Lower lobe of right lung (tissue), 2 donors: ENCODE data around the gene AGPAT3. TPM values are rescaled to one million over a fixed set of nuclear protein-coding genes. Genes with fewer than 3 reads are reported as not detected.
A peak's percentile ranks its signal among the peaks of the same experiment; 100 is the strongest.

Experiments
- ATAC-seq, 2 donors: fragments of 200-7000 bp; cut with Tn5 transposase; one replicate each; pipeline ENCODE4 v1.9.1; 2020 to 2022; ENCODE audit warnings: mild to moderate bottlenecking in 2 of 2, moderate library complexity in 2 of 2
- DNase-seq: peaks from one replicate; pipeline ENCODE4 v3.0.0-alpha.2; 2020
- H3K27ac ChIP-seq: fragments of 200-600 bp; one replicate; pipeline ENCODE4 v1.8.0; 2022
- H3K27me3 ChIP-seq: fragments of 200-600 bp; one replicate; pipeline ENCODE4 v1.8.0; 2022; ENCODE audit warnings: low read depth
- H3K36me3 ChIP-seq: fragments of 200-600 bp; one replicate; pipeline ENCODE4 v1.8.0; 2022; ENCODE audit warnings: mild to moderate bottlenecking
- H3K4me1 ChIP-seq: fragments of 200-600 bp; one replicate; pipeline ENCODE4 v1.8.0; 2022
- H3K4me3 ChIP-seq: fragments of 200-600 bp; one replicate; pipeline ENCODE4 v1.8.0; 2022; ENCODE audit warnings: mild to moderate bottlenecking
- H3K9me3 ChIP-seq: fragments of 200-600 bp; one replicate; pipeline ENCODE4 v1.8.0; 2022
- CTCF ChIP-seq: fragments of 200-600 bp; IDR thresholded peaks from one replicate; pipeline ENCODE4 v1.8.0; 2022; ENCODE audit warnings: antibody characterized with exemption, mild to moderate bottlenecking
- intact Hi-C: fragments of 100-400 bp; cut with DNase I; formaldehyde crosslinking; loops from one replicate; pipeline ENCODE4 v1.11.0; 2022
- total RNA-seq: library from RNA; stranded (reverse); fragmentation: NEBNext Ultra II Directional; extraction: Animal tissue kit (Norgen Biotek cat#: 25700); gene quantifications from one replicate; pipeline ENCODE4 v1.2.1, GENCODE V29; 2021
- donor health status: DM: no; HTN: yes; CAD: no; lungs with severe emphysema.

AGPAT3 gene
- total RNA-seq, 1 donor from 2014 or later, result 83.3 TPM

- TF ChIP-seq CTCF, result no peak
- intact Hi-C loops, result no loop called here
- Histone ChIP-seq H3K4me1 (peaks cover 14% of the 10 kb centered on the region), H3K27me3 (no peaks in the 10 kb centered on the region), H3K36me3 (peaks cover 16% of the 10 kb centered on the region), H3K9me3 (no peaks in the 10 kb centered on the region), H3K4me3 (no peak overlapping the region), H3K27ac (peak overlapping the region; percentile 5)
- no peak for DNase-seq
- ATAC-seq, result peak; percentile 35 to 63
Observed at GRCh38 chr21:43872531-43873197, 7.6 kb downstream of the AGPAT3 start.

GRCh38 chr21:43873673-43874072, 8.7 kb downstream of the AGPAT3 start:
- no peaks in the 10 kb centered on the region for H3K27me3 ChIP-seq
- no peak for TF ChIP-seq CTCF
- H3K4me3 ChIP-seq, result no peak overlapping the region
- H3K9me3 ChIP-seq, result no peaks in the 10 kb centered on the region
- DNase-seq (no peak), ATAC-seq (no peak)
- peaks cover 16% of the 10 kb centered on the region for H3K36me3 ChIP-seq
- peaks cover 4% of the 10 kb centered on the region for H3K4me1 ChIP-seq
- intact Hi-C loops, result no loop called here
- no peak overlapping the region for H3K27ac ChIP-seq

GRCh38 chr21:43874085-43874805, 9.2 kb downstream of the AGPAT3 start:
- TF ChIP-seq CTCF, result no peak
- no peak for DNase-seq
- ATAC-seq, result no peak
- Histone ChIP-seq H3K36me3 (peaks cover 14% of the 10 kb centered on the region), H3K4me1 (no peaks in the 10 kb centered on the region), H3K9me3 (no peaks in the 10 kb centered on the region), H3K4me3 (no peak overlapping the region), H3K27me3 (no peaks in the 10 kb centered on the region), H3K27ac (no peak overlapping the region)
- intact Hi-C loops, result no loop called here

- Histone ChIP-seq H3K9me3 (no peaks in the 10 kb centered on the region), H3K36me3 (peaks cover 12% of the 10 kb centered on the region), H3K27ac (no peak overlapping the region), H3K27me3 (no peaks in the 10 kb centered on the region), H3K4me1 (peaks cover 20% of the 10 kb centered on the region), H3K4me3 (no peak overlapping the region)
- intact Hi-C loops, result no loop called here
- ATAC-seq (no peak), DNase-seq (no peak)
- TF ChIP-seq CTCF, result no peak
Observed at GRCh38 chr21:43876605-43877004, 11.6 kb downstream of the AGPAT3 start.

- H3K27ac ChIP-seq, result no peak overlapping the region
- H3K27me3 ChIP-seq, result no peaks in the 10 kb centered on the region
- no peaks in the 10 kb centered on the region for H3K9me3 ChIP-seq
- H3K36me3 ChIP-seq, result peaks cover 10% of the 10 kb centered on the region
- DNase-seq, result no peak
- TF ChIP-seq CTCF, result no peak
- intact Hi-C loops, result no loop called here
- H3K4me3 ChIP-seq, result no peak overlapping the region
- no peak for ATAC-seq
- H3K4me1 ChIP-seq, result peaks cover 21% of the 10 kb centered on the region
Observed at GRCh38 chr21:43877936-43878575, 13.0 kb downstream of the AGPAT3 start.
